Fibroblast of the aortic adventitia (primary cell): ENCODE results near the gene EFHC2. TPM values are rescaled to one million over a fixed set of nuclear protein-coding genes. Genes with fewer than 3 reads are reported as not detected.

Experiments
- DNase-seq: peaks from one replicate; pipeline ENCODE4 v3.0.0-alpha.2; 2010; ENCODE audit warnings: low read depth
- H3K4me3 ChIP-seq: 2 replicates; pipeline ENCODE4 v1.5.1; 2011; ENCODE audit warnings: low read depth, mild to moderate bottlenecking, control low read depth, low read length, moderate library complexity
- total RNA-seq: library from RNA; depleted of rRNA; stranded (reverse); fragments of >200 nt; gene quantifications from 2 replicates; pipeline ENCODE4 v1.2.3, GENCODE V29; 2012; ENCODE audit warnings: low replicate concordance
- TF ChIP-seq, protein P1 (sequence below): IDR thresholded peaks from 2 replicates; pipeline ENCODE4 v1.5.1; 2011; ENCODE audit warnings: mild to moderate bottlenecking, low read length, control low read depth, inconsistent platforms; ENCODE audit not compliant: insufficient read depth

The EFHC2 gene
- total RNA-seq, 1 donor: 0.45 TPM

- DNase-seq: no peak
- H3K4me3 ChIP-seq: no peak overlapping the region
- TF ChIP-seq, protein P1, sequence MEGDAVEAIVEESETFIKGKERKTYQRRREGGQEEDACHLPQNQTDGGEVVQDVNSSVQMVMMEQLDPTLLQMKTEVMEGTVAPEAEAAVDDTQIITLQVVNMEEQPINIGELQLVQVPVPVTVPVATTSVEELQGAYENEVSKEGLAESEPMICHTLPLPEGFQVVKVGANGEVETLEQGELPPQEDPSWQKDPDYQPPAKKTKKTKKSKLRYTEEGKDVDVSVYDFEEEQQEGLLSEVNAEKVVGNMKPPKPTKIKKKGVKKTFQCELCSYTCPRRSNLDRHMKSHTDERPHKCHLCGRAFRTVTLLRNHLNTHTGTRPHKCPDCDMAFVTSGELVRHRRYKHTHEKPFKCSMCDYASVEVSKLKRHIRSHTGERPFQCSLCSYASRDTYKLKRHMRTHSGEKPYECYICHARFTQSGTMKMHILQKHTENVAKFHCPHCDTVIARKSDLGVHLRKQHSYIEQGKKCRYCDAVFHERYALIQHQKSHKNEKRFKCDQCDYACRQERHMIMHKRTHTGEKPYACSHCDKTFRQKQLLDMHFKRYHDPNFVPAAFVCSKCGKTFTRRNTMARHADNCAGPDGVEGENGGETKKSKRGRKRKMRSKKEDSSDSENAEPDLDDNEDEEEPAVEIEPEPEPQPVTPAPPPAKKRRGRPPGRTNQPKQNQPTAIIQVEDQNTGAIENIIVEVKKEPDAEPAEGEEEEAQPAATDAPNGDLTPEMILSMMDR: no peak
Observed at GRCh38 chrX:44173219-44173618, 170.3 kb downstream of the EFHC2 start.

- no peak overlapping the region for H3K4me3 ChIP-seq
- TF ChIP-seq, protein P1: no peak
- no peak for DNase-seq
Observed at GRCh38 chrX:44167116-44167515, 176.4 kb downstream of the EFHC2 start.

DNA sequence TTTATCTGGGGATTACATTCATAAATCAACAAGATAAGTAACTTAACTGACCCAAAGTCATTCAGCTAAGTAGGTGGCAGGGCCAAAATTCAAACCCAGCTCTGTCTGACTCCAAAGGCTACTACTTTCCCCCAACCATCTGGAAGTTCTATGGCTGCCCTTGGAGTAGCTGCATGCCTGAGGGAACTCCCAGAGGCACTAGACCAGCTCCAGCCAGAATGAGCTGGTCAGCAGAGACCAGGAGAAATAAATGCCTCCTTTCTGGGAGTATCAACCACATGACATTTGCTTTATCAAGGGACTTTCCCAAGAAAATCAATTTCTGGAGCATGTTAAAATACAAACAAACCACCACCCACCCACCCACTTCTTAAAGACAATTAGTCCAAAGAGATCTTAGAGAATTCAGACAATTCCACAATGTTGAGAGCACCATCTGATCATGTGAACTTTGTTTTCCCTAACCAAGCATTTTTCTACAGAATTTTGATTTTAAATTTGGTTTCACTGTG lies 180.5 kb downstream of the EFHC2 start:
- TF ChIP-seq, protein P1: no peak
- no peak for DNase-seq
- no peak overlapping the region for H3K4me3 ChIP-seq

GRCh38 chrX:44157858-44158257 lies 185.6 kb downstream of the EFHC2 start:
- TF ChIP-seq, protein P1: no peak
- peak; percentile 73 for DNase-seq
- H3K4me3 ChIP-seq: no peak overlapping the region

DNA sequence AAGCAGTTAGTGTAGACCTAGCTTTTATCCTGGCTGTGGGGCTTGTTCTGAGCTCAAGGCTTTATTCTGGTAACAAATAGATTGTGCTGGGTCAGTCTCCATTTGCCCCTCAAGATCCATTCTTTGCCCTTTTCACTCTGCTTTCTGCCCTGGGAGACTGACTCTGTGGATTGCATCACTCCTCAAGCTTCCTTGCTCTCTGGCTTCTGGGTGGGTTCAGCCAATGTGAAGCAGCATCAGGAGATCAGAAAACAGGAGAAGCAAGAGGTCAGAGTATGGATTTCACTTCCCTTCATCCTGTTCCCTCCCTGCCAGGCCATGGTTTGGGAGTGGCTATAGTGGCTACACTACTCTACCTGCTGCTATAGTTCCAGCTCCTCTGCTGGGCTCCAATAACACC lies 186.2 kb downstream of the EFHC2 start:
- peak; percentile 0 for DNase-seq
- TF ChIP-seq, protein P1: no peak

DNA sequence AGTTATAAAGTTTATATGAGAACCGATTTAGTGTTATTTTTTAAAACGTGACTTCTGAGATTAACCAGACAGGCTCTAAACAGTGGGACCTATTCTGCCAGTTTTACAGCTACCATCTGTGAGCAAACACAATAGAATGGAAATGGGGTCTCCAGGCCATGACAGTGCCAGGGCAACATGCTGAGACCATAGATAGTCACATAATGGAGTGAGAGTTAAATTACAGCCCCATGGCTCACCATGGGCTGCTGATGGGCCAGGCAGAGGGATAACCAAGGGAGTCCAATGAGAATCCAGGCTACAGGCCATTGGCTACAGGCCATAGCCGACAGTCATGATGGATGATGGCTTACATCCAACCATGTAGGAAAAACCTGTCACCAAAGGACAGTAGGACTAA lies 186.7 kb downstream of the EFHC2 start:
- no peak for DNase-seq
- no peak overlapping the region for H3K4me3 ChIP-seq
- TF ChIP-seq, protein P1: no peak

More for the DNA sequence above, 186.2 kb downstream of the EFHC2 start:
- H3K4me3 ChIP-seq: no peak overlapping the region

DNA sequence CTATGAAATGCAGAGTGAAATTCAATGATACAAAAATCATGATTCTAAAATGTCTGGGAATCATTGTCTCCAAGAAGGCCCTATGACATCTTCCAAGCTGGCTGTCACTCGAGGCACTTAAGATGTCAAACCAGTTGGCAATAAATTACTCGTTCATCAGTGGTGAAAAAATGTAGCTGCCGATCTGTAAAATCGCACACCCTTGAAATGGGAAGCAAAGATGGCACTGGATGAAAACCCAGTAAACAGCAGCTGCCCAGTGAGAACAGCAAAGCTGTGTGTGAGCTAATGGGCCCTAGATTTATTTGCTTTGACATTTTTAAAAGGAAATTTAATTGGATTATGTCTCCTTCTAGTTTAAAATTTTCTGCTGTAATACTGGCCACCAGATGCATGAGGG lies 188.3 kb downstream of the EFHC2 start:
- no peak overlapping the region for H3K4me3 ChIP-seq
- DNase-seq: no peak
- TF ChIP-seq, protein P1: no peak
